ENCODE data around the gene RASD1. TPM values are rescaled to one million over a fixed set of nuclear protein-coding genes. Genes with fewer than 3 reads are reported as not detected.

Gene RASD1
- total RNA-seq: 0.33 and 2.9 TPM in 2 replicates

GRCh38 chr17:17496189-17497064 lies at the start of gene RASD1:
RASD1 (minus strand) TSS chr17:17496395; CDS start chr17:17496181, 214 bp downstream.

GRCh38 chr17:17476865-17477467 lies 19.2 kb downstream of the RASD1 start, which contains the start of gene MED9:
MED9 (plus strand) TSS chr17:17477000; CDS start chr17:17477042, 42 bp downstream.

Other genes with a start within 250 kb of the RASD1 start
- 43.5 and 134 TPM in 2 replicates for gene COPS3, start 215.1 kb downstream of the RASD1 start, total RNA-seq
- gene NT5M, start 193.0 kb downstream of the RASD1 start, total RNA-seq: 3.6 and 6.2 TPM in 2 replicates
- 12.2 and 16.9 TPM in 2 replicates for gene MED9, start 19.4 kb downstream of the RASD1 start, total RNA-seq
- 85.1 and 189 TPM in 2 replicates for gene PEMT, start 95.3 kb upstream of the RASD1 start, total RNA-seq
- 27.4 and 52.0 TPM in 2 replicates for gene RAI1, start 185.1 kb upstream of the RASD1 start, total RNA-seq